ENCODE data around the gene GRHL1. TPM values are rescaled to one million over a fixed set of nuclear protein-coding genes. Genes with fewer than 3 reads are reported as not detected.

The GRHL1 gene
- total RNA-seq, 4 donors from 2014 or later: 0.24 to 2.8 (median 1.4) TPM

GRCh38 chr2:10033251-10034006 is 81.9 kb downstream of the GRHL1 start:
- H3K4me3 ChIP-seq: no peak overlapping the region
- no peak overlapping the region for H3K27ac ChIP-seq
- intact Hi-C loops (cut with DNase I; ENCODE audit: low total_unique reads): no loop called here
- H3K36me3 ChIP-seq: no peaks in the 10 kb centered on the region
- no peaks in the 10 kb centered on the region for H3K27me3 ChIP-seq
- no peaks in the 10 kb centered on the region for H3K4me1 ChIP-seq
- DNase-seq: no peak
- H3K9me3 ChIP-seq: no peaks in the 10 kb centered on the region
- TF ChIP-seq CTCF (IDR thresholded peaks at IDR 0.05): no peak
- TF ChIP-seq POLR2A (IDR thresholded peaks at IDR 0.05): no peak

- H3K27me3 ChIP-seq: no peaks in the 10 kb centered on the region
- no peaks in the 10 kb centered on the region for H3K9me3 ChIP-seq
- no peak for DNase-seq
- TF ChIP-seq CTCF (IDR thresholded peaks at IDR 0.05) (no peak), POLR2A (IDR thresholded peaks at IDR 0.05) (no peak)
- H3K4me3 ChIP-seq: no peak overlapping the region
- no peak overlapping the region for H3K27ac ChIP-seq
- H3K36me3 ChIP-seq: no peaks in the 10 kb centered on the region
- intact Hi-C loops (cut with DNase I; ENCODE audit: low total_unique reads): no loop called here
- H3K4me1 ChIP-seq: no peaks in the 10 kb centered on the region
These were observed 83.0 kb downstream of the GRHL1 start for GRCh38 chr2:10034333-10035052.

- DNase-seq: no peak
- Histone ChIP-seq H3K4me3 (no peak overlapping the region), H3K4me1 (no peaks in the 10 kb centered on the region), H3K9me3 (no peaks in the 10 kb centered on the region), H3K27me3 (no peaks in the 10 kb centered on the region), H3K27ac (no peak overlapping the region), H3K36me3 (no peaks in the 10 kb centered on the region)
- TF ChIP-seq POLR2A (IDR thresholded peaks at IDR 0.05): no peak
- TF ChIP-seq CTCF (IDR thresholded peaks at IDR 0.05): no peak
- intact Hi-C loops (cut with DNase I; ENCODE audit: low total_unique reads): no loop called here
These were observed 83.5 kb downstream of the GRHL1 start for GRCh38 chr2:10035053-10035422.

GRCh38 chr2:10035633-10036032 is 84.1 kb downstream of the GRHL1 start:
- Histone ChIP-seq H3K27me3 (no peaks in the 10 kb centered on the region), H3K4me1 (no peaks in the 10 kb centered on the region), H3K4me3 (no peak overlapping the region), H3K36me3 (no peaks in the 10 kb centered on the region), H3K9me3 (no peaks in the 10 kb centered on the region), H3K27ac (peak overlapping the region; percentile 37 to 39)
- DNase-seq: no peak
- TF ChIP-seq POLR2A (IDR thresholded peaks at IDR 0.05) (no peak), CTCF (IDR thresholded peaks at IDR 0.05) (no peak)
- intact Hi-C loops (cut with DNase I; ENCODE audit: low total_unique reads): no loop called here
